ENCODE measurements around the gene BPIFB6.

GRCh38 chr20:33067806-33068205, 36.4 kb downstream of the BPIFB6 start:
- TF ChIP-seq CTCF (IDR thresholded peaks at IDR 0.05) (no peak), POLR2AphosphoS5 (IDR thresholded peaks at IDR 0.05) (no peak)

Data from breast epithelium (tissue), 3 donors.